CD4-positive, alpha-beta T cell (primary cell): ENCODE measurements around the gene CHRM4. TPM values are rescaled to one million over a fixed set of nuclear protein-coding genes. Genes with fewer than 3 reads are reported as not detected.

ENCODE experiments used
- ATAC-seq: fragments of 200-7000 bp; cut with Tn5 transposase; one replicate; pipeline ENCODE4 v1.10.0; 2022; ENCODE audit warnings: mild to moderate bottlenecking; ENCODE audit not compliant: poor library complexity
- CTCF ChIA-PET: fragments of 350-600 bp; sonication (Branson Sonifier 250); formaldehyde crosslinking; loops from one replicate; lab custom pipeline; 2021; ENCODE audit warnings: antibody characterized with exemption, inconsistent platforms; lab: Charles Lee
- POLR2A ChIA-PET: fragments of 350-600 bp; sonication (Branson Sonifier 250); formaldehyde crosslinking; loops from one replicate; lab custom pipeline; 2021; ENCODE audit warnings: antibody characterized with exemption, inconsistent platforms; lab: Charles Lee
- DNase-seq, 14 experiments: peaks; one replicate each; pipeline ENCODE4 v3.0.0-alpha.2; 2013 to 2020; ENCODE audit warnings: mixed read lengths in 2 of 14
- H3K27ac ChIP-seq, 2 donors: one replicate each; pipeline versions ENCODE4 v1.5.1 to v1.7.0; 2013; ENCODE audit warnings: low read length in 2 of 2, low read depth in 1 of 2, mild to moderate bottlenecking in 1 of 2
- H3K27me3 ChIP-seq, 2 experiments: 1 replicate in 1 of 2; 2 replicates in 1 of 2; pipeline versions ENCODE4 v1.6.1 to v1.7.0; 2013; ENCODE audit warnings: low read length in 2 of 2, control low read depth in 1 of 2, mild to moderate bottlenecking in 1 of 2, moderate library complexity in 1 of 2; ENCODE audit not compliant: insufficient read depth in 2 of 2, control insufficient read depth in 1 of 2
- H3K36me3 ChIP-seq: one replicate; pipeline ENCODE4 v1.6.1; 2013; ENCODE audit warnings: low read length, control low read depth; ENCODE audit not compliant: insufficient read depth
- H3K4me1 ChIP-seq: one replicate; pipeline ENCODE4 v1.6.1; 2013; ENCODE audit warnings: low read length, control low read depth; ENCODE audit not compliant: insufficient read depth
- H3K4me3 ChIP-seq: one replicate; pipeline ENCODE4 v1.5.1; 2013; ENCODE audit warnings: mild to moderate bottlenecking, low read length, moderate library complexity
- H3K9me3 ChIP-seq, 2 experiments: 1 replicate in 1 of 2; 2 replicates in 1 of 2; pipeline versions ENCODE4 v1.6.1 to v1.7.0; 2013; ENCODE audit warnings: low read length in 2 of 2, mild to moderate bottlenecking in 2 of 2, control low read depth in 1 of 2, moderate library complexity in 1 of 2; ENCODE audit not compliant: control insufficient read depth in 1 of 2, insufficient read depth in 1 of 2
- H3K27ac Mint-ChIP-seq: one replicate; pipeline ENCODE4 v1.8.0; 2020; ENCODE audit warnings: mixed read lengths
- H3K27me3 Mint-ChIP-seq: one replicate; pipeline ENCODE4 v1.8.0; 2021; ENCODE audit warnings: mixed read lengths
- H3K36me3 Mint-ChIP-seq: one replicate; pipeline ENCODE4 v1.8.0; 2021; ENCODE audit warnings: low read depth, mixed read lengths
- H3K4me1 Mint-ChIP-seq: one replicate; pipeline ENCODE4 v1.8.0; 2021; ENCODE audit warnings: low read depth, mixed read lengths
- H3K4me3 Mint-ChIP-seq: one replicate; pipeline ENCODE4 v1.8.0; 2020; ENCODE audit warnings: mild to moderate bottlenecking, mixed read lengths
- H3K9me3 Mint-ChIP-seq: one replicate; pipeline ENCODE4 v1.8.0; 2020; ENCODE audit warnings: mixed read lengths
- intact Hi-C, 2 experiments: fragments of 100-400 bp; cut with DNase I in 1 of 2; cut with micrococcal nuclease in 1 of 2; formaldehyde crosslinking; loops; one replicate each; pipeline versions ENCODE4 v1.15.1 to v1.9.0; 2023 to 2025; cut with DNase I, micrococcal nuclease
- total RNA-seq, 174 experiments: library from RNA in 2 of 174; stranded (reverse) in 2 of 174; gene quantifications; one replicate each; pipeline ENCODE4 v1.2.3 and lab custom pipeline; 2021 to 2026
- TF ChIP-seq, protein P1 (sequence below): fragments of 200-600 bp; IDR thresholded peaks from one replicate; pipeline ENCODE4 v1.8.0; 2022; ENCODE audit warnings: antibody characterized with exemption, mild to moderate bottlenecking

CHRM4 gene
- total RNA-seq, 2 experiments from 2014 or later, result 3.2 to 3.7 TPM

DNA sequence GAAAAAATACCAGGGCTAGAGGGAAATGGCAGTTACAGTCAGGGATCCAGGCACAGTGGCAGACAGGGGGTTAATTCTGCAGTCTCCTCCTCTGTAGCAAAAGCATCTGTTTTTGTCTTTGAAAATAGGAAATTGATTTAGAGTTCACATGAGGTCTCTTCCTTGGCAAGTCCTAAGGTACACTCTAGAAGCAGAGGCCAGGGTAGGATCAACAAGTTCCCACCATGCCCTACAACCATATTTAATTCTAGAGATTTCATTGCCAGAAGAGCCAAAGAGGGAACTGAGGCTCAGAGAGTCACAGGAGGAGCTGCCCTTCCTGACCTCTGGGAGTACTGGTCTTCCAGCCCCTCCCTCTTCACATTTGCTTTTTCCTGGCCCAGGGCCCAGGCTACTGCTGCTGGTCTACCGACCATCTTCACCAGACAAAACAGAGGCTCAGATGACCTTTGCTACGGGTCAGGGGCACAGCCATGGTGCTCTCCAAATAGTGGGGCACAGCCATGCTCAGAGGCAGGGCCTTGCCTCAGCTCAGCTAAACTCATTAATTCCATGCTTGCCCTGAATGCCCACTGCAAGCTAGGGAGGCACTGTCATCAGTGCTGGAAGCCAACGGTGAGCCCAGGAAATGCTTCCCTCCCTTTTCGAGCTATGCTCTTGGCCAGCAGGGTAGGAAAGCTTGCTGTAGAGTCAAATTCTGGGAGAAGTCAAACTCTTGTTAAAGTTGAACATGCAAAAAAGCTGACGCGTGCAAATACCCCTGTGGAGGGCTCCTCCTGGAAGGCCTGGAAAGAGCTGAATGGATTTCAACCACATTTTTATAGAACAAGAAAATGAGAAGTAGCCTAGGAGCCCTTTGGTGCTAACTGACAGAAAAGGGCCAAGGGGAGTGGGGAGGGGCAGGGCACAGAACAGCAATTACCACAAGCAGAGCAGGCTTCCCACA lies 11.7 kb upstream of the CHRM4 start:
- Histone ChIP-seq H3K27me3 (no peaks in the 10 kb centered on the region), H3K27ac (no peak overlapping the region), H3K9me3 (no peaks in the 10 kb centered on the region), H3K4me3 (no peak overlapping the region), H3K4me1 (no peaks in the 10 kb centered on the region), H3K36me3 (peaks cover 54% of the 10 kb centered on the region)
- intact Hi-C loops, result no loop called here
- Mint-ChIP-seq H3K9me3 (no peaks in the 10 kb centered on the region), H3K27me3 (no peaks in the 10 kb centered on the region), H3K4me1 (no peaks in the 10 kb centered on the region), H3K36me3 (peaks cover 70% of the 10 kb centered on the region), H3K4me3 (no peak overlapping the region), H3K27ac (no peak overlapping the region)
- ATAC-seq (no peak), DNase-seq (no peak)
- TF ChIP-seq, protein P1, sequence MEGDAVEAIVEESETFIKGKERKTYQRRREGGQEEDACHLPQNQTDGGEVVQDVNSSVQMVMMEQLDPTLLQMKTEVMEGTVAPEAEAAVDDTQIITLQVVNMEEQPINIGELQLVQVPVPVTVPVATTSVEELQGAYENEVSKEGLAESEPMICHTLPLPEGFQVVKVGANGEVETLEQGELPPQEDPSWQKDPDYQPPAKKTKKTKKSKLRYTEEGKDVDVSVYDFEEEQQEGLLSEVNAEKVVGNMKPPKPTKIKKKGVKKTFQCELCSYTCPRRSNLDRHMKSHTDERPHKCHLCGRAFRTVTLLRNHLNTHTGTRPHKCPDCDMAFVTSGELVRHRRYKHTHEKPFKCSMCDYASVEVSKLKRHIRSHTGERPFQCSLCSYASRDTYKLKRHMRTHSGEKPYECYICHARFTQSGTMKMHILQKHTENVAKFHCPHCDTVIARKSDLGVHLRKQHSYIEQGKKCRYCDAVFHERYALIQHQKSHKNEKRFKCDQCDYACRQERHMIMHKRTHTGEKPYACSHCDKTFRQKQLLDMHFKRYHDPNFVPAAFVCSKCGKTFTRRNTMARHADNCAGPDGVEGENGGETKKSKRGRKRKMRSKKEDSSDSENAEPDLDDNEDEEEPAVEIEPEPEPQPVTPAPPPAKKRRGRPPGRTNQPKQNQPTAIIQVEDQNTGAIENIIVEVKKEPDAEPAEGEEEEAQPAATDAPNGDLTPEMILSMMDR, result no peak
- POLR2A ChIA-PET, result no interaction called here
- CTCF ChIA-PET, result no interaction called here

DNA sequence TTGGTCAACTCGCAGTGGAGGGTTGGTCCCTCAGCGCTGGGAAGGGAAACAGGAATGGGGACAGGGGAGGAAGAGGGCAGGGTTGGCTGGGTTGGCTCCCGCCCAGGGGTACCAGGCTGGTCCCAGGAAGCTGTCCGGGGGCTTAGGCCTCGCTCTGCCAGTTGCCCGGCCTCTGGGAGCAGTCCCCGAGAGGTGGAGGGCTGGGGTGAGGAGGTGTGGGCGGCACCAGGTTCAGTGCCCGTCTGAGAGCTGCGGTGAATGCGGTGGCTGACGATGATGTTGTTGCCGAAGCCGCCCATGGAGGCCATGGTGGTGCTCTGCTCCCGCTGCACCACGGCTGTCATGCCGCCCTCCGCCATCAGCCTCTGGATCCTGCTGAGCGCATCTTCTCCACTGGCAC lies 6.0 kb upstream of the CHRM4 start:
- Mint-ChIP-seq H3K4me1 (peaks cover 11% of the 10 kb centered on the region), H3K36me3 (peaks cover 47% of the 10 kb centered on the region), H3K27ac (no peak overlapping the region), H3K9me3 (no peaks in the 10 kb centered on the region), H3K27me3 (peaks cover 11% of the 10 kb centered on the region), H3K4me3 (no peak overlapping the region)
- Histone ChIP-seq H3K9me3 (peaks cover 0 to 4% of the 10 kb centered on the region in 2 experiments), H3K4me1 (peaks cover 8% of the 10 kb centered on the region), H3K27ac (no peak overlapping the region), H3K4me3 (no peak overlapping the region), H3K27me3 (peaks cover 6 to 10% of the 10 kb centered on the region in 2 experiments), H3K36me3 (peaks cover 17% of the 10 kb centered on the region)
- intact Hi-C loops, result no loop called here
- DNase-seq, result no peak
- no peak for ATAC-seq
- CTCF ChIA-PET, result interaction anchor here (1.0 kb wide), 1 partner anchor 10 kb away, joined by 3 read pairs; no protein-coding TSS in a partner anchor
- POLR2A ChIA-PET, result no interaction called here
- TF ChIP-seq, protein P1, result no peak

GRCh38 chr11:46393759-46394158 lies 2.2 kb upstream of the CHRM4 start:
- H3K4me1 Mint-ChIP-seq, result peaks cover 24% of the 10 kb centered on the region
- Histone ChIP-seq H3K36me3 (peaks cover 9% of the 10 kb centered on the region), H3K4me1 (peaks cover 40% of the 10 kb centered on the region), H3K27ac (no peak overlapping the region), H3K4me3 (no peak overlapping the region), H3K27me3 (peaks cover 27 to 40% of the 10 kb centered on the region in 2 experiments), H3K9me3 (peaks cover 0 to 21% of the 10 kb centered on the region in 2 experiments)
- ChIA-PET CTCF (no interaction called here), POLR2A (interaction anchor here (1.1 kb wide), 1 partner anchor 41 kb away, joined by 3 read pairs; no protein-coding TSS in a partner anchor)
- H3K27ac Mint-ChIP-seq, result no peak overlapping the region
- TF ChIP-seq, protein P1, result no peak
- no peak overlapping the region for H3K4me3 Mint-ChIP-seq
- DNase-seq, result no peak
- ATAC-seq, result no peak
- H3K27me3 Mint-ChIP-seq, result peaks cover 34% of the 10 kb centered on the region
- intact Hi-C loops, result loop anchor here in 1 of 2 experiments (5.0 kb wide), 2 partner anchors 144 to 506 kb away; partner anchors contain the start of gene MAPK8IP1
- no peaks in the 10 kb centered on the region for H3K9me3 Mint-ChIP-seq
- H3K36me3 Mint-ChIP-seq, result peaks cover 22% of the 10 kb centered on the region
